ENCODE measurements around the gene NENF. TPM values are rescaled to one million over a fixed set of nuclear protein-coding genes. Genes with fewer than 3 reads are reported as not detected.
A peak's percentile ranks its signal among the peaks of the same experiment; 100 is the strongest.

Gene NENF
- total RNA-seq, 4 donors from 2014 or later = 74.8 to 149 (median 112) TPM

GRCh38 chr1:212447478-212447877 is 14.8 kb downstream of the NENF start:
- peaks cover 0 to 30% of the 10 kb centered on the region in 2 donors for H3K36me3 ChIP-seq
- TF ChIP-seq, protein P1, sequence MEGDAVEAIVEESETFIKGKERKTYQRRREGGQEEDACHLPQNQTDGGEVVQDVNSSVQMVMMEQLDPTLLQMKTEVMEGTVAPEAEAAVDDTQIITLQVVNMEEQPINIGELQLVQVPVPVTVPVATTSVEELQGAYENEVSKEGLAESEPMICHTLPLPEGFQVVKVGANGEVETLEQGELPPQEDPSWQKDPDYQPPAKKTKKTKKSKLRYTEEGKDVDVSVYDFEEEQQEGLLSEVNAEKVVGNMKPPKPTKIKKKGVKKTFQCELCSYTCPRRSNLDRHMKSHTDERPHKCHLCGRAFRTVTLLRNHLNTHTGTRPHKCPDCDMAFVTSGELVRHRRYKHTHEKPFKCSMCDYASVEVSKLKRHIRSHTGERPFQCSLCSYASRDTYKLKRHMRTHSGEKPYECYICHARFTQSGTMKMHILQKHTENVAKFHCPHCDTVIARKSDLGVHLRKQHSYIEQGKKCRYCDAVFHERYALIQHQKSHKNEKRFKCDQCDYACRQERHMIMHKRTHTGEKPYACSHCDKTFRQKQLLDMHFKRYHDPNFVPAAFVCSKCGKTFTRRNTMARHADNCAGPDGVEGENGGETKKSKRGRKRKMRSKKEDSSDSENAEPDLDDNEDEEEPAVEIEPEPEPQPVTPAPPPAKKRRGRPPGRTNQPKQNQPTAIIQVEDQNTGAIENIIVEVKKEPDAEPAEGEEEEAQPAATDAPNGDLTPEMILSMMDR (IDR thresholded peaks at IDR 0.05 in 4 of 5, conservative IDR thresholded peaks at IDR 0.05 in 1 of 5) = no peak
- no peak for TF ChIP-seq POLR2A (IDR thresholded peaks at IDR 0.05)
- no peaks in the 10 kb centered on the region for H3K27me3 ChIP-seq
- H3K4me1 ChIP-seq = peaks cover 1 to 12% of the 10 kb centered on the region in 2 donors
- intact Hi-C loops (cut with DNase I; ENCODE audit: low total_unique reads) (no loop called here), in situ Hi-C loops (cut with MboI; ENCODE audit: low sequenced_read_pairs in 4 of 4) (loop anchor here in 2 of 4 donors (10.0 to 25.0 kb wide), 2 partner anchors 73 to 760 kb away; partner anchors contain the start of gene NEK2 (in 1 of the 2))
- H3K9me3 ChIP-seq = no peaks in the 10 kb centered on the region
- no peak overlapping the region for H3K27ac ChIP-seq
- ATAC-seq (no peak), DNase-seq (no peak)
- H3K4me3 ChIP-seq = no peak overlapping the region

DNA sequence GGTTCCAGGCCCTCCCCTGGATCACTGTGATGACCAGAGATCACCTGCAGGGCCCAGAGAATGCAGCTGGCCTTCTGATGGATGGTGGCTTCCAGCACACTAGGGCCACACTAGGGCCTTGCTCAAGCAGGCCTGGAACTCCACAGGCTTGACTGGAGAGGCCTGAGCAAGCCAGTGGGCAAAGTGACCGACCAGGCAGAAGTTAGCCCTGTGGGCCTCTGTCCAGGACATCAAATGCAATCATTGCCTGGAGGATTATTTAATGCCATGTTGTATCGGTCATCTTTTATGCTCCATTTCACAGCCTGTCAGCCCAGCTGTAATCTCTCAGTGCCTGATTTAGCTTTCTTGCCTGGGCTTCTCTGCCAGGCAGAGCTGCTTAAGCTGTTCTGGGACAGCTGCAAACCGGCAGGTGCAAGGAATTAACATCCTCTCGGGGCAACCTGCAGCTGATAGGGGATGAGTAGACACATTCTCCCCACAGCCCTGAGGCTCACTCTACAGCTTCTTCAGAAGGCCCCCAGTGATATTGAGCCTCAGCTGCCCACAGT is 17.7 kb downstream of the NENF start:
- H3K27me3 ChIP-seq = no peaks in the 10 kb centered on the region
- in situ Hi-C loops (cut with MboI; ENCODE audit: low sequenced_read_pairs in 4 of 4) = loop anchor here in 2 of 4 donors (10.0 kb wide), 1 partner anchor 386 kb away; no protein-coding TSS in a partner anchor
- intact Hi-C loops (cut with DNase I; ENCODE audit: low total_unique reads) = loop anchor here (10.0 kb wide), 1 partner anchor 136 kb away; no protein-coding TSS in a partner anchor
- H3K36me3 ChIP-seq = peaks cover 0 to 14% of the 10 kb centered on the region in 2 donors
- peak in 1 of 2 donors; percentile 59 for DNase-seq
- no peak overlapping the region for H3K4me3 ChIP-seq
- peak in 1 of 2 donors; percentile 66 for ATAC-seq
- TF ChIP-seq, protein P1 (IDR thresholded peaks at IDR 0.05 in 4 of 5, conservative IDR thresholded peaks at IDR 0.05 in 1 of 5) = no peak
- no peaks in the 10 kb centered on the region for H3K9me3 ChIP-seq
- peaks cover 12 to 23% of the 10 kb centered on the region in 2 donors for H3K4me1 ChIP-seq
- H3K27ac ChIP-seq = peak overlapping the region in 2 of 4 donors; percentile 40 to 47

DNA sequence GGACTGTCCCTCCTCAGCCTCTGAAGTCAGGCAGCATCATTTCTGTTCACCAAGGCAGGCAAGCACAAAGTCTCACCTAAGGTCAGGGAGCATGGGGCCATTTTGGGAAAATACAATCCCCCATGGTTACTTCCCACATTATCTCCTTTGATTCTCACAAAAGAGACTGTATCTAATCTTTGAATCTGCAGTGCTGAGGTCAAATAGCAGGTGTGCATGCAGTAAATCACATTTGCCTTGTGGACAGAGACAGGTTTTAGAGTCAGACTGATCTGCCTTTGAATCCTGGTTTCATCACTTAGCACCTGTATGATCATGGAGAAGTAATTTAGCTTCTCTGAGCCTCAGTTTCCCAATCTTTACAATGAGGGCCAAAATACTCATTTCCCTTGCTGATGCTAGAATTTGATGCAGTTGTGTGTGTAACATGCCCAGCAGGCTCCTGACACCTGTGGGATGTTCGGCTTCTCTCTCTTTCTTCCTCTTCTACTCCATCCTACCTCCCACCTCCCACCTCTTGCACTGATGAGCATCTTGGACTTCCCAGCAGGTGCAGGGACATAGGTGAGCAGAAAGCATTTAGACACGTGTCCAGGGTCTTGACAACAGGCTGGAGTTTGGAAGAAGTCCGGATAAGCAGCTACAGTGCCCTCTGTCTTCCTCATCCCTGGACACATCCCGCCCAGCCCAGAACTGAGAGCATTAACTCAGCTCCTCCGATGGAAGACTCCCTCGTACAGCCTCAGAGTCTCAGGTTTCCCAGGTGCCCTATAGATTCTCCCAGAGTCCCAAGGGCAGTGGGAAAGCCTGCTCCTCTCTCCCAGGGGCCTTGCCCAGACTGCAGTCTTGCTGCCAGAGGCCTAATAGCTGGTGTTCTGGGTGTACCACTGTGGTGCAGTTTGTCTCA is 18.9 kb downstream of the NENF start:
- DNase-seq (no peak), ATAC-seq (no peak)
- no peak overlapping the region for H3K27ac ChIP-seq
- no peaks in the 10 kb centered on the region for H3K27me3 ChIP-seq
- no peaks in the 10 kb centered on the region for H3K9me3 ChIP-seq
- in situ Hi-C loops (cut with MboI; ENCODE audit: low sequenced_read_pairs in 4 of 4) = loop anchor here in 2 of 4 donors (10.0 kb wide), 1 partner anchor 387 kb away; no protein-coding TSS in a partner anchor
- H3K4me3 ChIP-seq = no peak overlapping the region
- intact Hi-C loops (cut with DNase I; ENCODE audit: low total_unique reads) = loop anchor here (2.0 to 10.0 kb wide), 2 partner anchors 137 to 163 kb away; no protein-coding TSS in a partner anchor
- peaks cover 17 to 33% of the 10 kb centered on the region in 2 donors for H3K4me1 ChIP-seq
- H3K36me3 ChIP-seq = peaks cover 0 to under 1% of the 10 kb centered on the region in 2 donors
- TF ChIP-seq, protein P1 (IDR thresholded peaks at IDR 0.05 in 4 of 5, conservative IDR thresholded peaks at IDR 0.05 in 1 of 5) = no peak
- TF ChIP-seq POLR2A (IDR thresholded peaks at IDR 0.05) = no peak

DNA sequence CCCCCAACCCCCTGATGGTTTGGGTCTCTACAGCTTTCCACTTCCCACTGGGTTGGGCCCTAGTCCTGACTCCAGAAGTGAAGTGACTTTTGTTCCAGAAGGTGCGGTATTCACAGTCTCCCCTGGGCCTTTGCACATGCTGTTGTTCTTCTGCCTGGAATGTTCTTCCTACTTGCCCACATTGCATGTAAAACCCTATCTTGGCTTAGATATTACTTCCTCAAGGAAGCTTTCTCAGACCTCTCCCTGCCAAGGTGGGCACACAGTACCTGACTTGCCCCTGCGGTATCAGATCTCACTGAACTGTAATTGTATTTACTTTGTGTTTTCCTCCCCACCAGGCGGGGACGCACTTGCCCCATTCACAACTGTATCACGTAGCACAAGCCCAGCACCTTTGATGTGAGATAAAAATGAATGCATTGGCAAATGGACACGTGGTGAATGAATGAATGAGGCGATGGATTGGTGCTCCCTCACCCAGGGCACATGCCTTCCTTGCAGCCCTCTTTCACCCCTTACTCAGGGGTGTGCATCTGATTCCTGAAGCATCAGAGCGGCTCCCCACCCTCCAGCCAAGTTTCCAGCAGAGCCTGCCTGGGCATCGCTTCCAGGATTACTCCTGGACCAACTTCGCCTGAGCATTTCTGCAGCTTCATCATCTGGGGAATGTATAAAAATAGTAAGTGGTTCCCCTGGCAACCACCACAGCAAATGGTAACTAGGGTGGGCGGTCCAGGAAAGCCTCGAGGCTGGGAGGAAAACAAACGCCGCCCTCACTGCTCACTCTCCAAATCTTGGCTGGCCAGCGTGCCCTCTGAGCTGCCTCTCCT is 19.8 kb downstream of the NENF start:
- Histone ChIP-seq H3K4me3 (no peak overlapping the region), H3K27me3 (no peaks in the 10 kb centered on the region), H3K36me3 (no peaks in the 10 kb centered on the region), H3K27ac (peak overlapping the region in 1 of 4 donors; percentile 25), H3K4me1 (peaks cover 17 to 33% of the 10 kb centered on the region in 2 donors), H3K9me3 (no peaks in the 10 kb centered on the region)
- no peak for ATAC-seq
- TF ChIP-seq POLR2A (IDR thresholded peaks at IDR 0.05) = no peak
- TF ChIP-seq, protein P1 (IDR thresholded peaks at IDR 0.05 in 4 of 5, conservative IDR thresholded peaks at IDR 0.05 in 1 of 5) = no peak
- no peak for DNase-seq
- intact Hi-C loops (cut with DNase I; ENCODE audit: low total_unique reads) (loop anchor here (2.0 to 10.0 kb wide), 2 partner anchors 138 to 164 kb away; no protein-coding TSS in a partner anchor), in situ Hi-C loops (cut with MboI; ENCODE audit: low sequenced_read_pairs in 4 of 4) (loop anchor here in 2 of 4 donors (10.0 kb wide), 1 partner anchor 388 kb away; no protein-coding TSS in a partner anchor)

Measured in gastrocnemius medialis (tissue), 4 donors.